CD4-positive, alpha-beta T cell treated with Interleukin-4 for 1 hour (primary cell): Measurements from ENCODE around the gene RHBDD3.
A peak's percentile ranks its signal among the peaks of the same experiment; 100 is the strongest.

ENCODE experiments used
- DNase-seq, 2 donors: peaks; one replicate each; pipeline ENCODE4 v3.0.0-alpha.2; 2020 to 2022

RHBDD3 gene

GRCh38 chr22:29267858-29268510 lies at the start of gene RHBDD3, which contains the start of gene EWSR1:
RHBDD3 (minus strand) TSS chr22:29267981; CDS start chr22:29265626, 2,355 bp downstream.
EWSR1 (plus strand) TSS chr22:29268268; CDS start chr22:29268337, 69 bp downstream.
- DNase-seq: peak; percentile 95 to 97

GRCh38 chr22:29316141-29316828 lies 48.5 kb upstream of the RHBDD3 start:
- no peak for DNase-seq

GRCh38 chr22:29315286-29316140 lies 47.7 kb upstream of the RHBDD3 start, which contains the start of gene RASL10A:
RASL10A (minus strand) TSS chr22:29315697; CDS start chr22:29315246, 451 bp downstream.
- no peak for DNase-seq

- DNase-seq: no peak
These were observed 46.9 kb upstream of the RHBDD3 start for GRCh38 chr22:29314537-29315285.

DNA sequence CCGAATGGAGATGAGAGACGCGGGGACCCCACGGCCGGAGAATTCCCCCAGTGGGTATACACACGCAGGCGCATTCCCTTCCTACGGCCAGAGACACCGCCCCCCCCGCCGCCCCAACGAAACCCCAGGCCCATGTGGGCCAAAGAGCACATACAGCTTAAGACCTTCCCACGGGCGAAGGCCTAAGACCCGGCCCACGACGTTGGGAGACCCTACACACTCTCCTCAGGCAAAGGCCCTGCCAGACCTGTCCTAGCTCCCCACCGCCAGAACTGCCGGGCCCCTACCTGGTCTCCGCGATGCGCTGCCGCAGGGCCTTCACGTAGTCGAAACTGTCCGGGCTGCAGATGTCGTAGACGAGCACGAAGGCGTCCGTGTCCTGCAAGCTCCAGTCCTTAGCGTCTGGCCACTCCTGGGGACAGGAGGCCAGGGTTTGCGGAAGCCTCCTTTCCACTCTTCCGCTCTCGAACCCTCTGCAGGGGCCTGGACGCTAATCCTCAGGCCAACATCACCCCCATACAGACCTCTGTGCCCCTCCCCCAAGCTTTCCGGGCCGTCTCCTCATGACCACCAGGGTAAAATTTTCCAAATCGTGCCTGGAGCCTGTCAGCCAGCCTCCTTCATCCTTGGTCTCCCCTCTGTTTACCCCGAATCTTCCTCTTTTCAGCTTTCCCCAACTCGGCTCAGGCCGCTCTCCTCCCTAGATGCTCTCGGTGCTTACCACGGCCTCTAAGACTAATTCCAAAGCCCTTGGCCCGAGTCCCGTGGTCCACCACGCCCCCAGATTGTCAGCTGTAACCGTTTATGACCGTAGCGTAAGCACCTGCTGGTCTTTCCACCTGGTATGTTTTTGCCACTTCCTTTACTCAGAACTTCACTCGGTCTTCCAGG lies 46.0 kb upstream of the RHBDD3 start:
- DNase-seq: no peak

DNA sequence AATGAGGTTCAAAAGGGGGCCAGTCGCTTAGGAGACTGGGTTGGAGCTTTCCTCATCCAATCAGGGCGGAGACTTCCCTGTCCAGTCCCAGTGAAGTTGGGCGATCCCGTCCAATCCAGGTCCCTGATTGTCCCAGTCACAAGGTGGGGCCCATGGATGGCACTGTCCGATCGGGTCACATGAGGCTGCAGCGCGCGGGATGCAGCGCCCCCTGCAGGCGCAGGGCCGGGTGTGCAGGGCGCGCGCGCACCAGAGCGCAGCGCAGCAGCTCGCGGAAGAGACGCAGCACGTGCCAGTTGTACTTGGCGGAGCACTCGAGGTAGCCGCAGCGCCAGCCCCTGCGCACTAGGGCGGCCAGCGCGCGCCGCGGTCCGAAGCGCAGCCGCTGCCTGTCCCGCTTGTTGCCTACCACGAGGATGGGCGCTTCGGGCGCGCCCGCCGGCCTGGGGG lies 45.4 kb upstream of the RHBDD3 start:
- DNase-seq: peak; percentile 10 to 26

- no peak for DNase-seq
These were observed 44.7 kb upstream of the RHBDD3 start for GRCh38 chr22:29312218-29313125.

DNA sequence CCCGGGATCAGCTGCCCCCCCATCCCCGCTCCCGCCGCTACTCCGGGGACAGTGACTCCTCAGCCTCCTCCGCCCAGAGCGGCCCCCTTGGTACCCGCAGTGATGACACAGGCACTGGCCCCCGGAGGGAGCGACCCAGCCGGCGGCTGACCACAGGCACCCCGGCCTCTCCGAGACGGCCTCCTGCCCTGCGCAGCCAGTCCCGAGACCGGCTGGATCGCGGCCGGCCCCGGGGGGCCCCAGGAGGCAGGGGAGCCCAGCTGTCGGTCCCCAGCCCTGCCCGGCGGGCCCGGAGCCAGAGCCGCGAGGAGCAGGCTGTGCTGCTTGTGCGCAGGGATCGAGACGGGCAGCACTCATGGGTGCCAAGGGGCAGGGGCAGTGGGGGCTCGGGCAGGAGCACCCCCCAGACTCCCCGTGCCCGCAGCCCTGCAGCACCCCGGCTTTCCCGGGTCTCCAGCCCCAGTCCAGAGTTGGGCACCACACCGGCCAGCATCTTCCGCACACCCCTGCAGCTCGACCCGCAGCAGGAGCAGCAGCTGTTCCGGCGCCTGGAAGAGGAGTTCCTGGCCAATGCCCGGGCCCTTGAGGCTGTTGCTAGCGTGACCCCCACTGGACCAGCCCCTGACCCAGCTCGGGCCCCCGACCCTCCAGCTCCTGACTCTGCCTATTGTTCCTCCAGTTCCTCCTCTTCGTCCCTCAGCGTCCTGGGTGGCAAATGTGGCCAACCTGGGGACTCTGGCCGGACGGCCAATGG lies 43.9 kb upstream of the RHBDD3 start:
- DNase-seq: no peak

DNA sequence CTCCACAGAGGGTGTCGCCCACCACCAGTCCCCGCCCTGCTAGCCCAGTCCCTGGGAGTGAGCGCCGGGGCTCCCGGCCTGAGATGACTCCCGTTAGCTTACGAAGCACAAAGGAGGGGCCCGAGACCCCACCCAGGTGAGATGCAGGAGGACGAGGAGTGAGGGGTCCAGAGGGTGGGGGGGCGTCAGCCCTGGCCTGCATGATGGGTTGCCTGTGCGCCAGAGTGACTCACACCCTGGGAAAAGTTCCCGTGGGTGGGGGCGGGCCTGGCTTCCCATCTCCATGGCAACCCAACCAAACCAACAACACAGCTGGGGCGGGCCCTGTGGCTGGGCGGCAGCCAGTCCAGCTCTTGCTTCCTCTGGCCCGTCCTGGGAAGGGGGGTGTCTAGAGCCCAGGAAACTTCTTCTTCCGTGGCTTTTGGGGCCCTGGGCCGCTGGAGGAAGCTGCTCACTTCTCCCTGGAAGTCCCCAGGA lies 43.1 kb upstream of the RHBDD3 start:
- peak; percentile 61 to 89 for DNase-seq

DNA sequence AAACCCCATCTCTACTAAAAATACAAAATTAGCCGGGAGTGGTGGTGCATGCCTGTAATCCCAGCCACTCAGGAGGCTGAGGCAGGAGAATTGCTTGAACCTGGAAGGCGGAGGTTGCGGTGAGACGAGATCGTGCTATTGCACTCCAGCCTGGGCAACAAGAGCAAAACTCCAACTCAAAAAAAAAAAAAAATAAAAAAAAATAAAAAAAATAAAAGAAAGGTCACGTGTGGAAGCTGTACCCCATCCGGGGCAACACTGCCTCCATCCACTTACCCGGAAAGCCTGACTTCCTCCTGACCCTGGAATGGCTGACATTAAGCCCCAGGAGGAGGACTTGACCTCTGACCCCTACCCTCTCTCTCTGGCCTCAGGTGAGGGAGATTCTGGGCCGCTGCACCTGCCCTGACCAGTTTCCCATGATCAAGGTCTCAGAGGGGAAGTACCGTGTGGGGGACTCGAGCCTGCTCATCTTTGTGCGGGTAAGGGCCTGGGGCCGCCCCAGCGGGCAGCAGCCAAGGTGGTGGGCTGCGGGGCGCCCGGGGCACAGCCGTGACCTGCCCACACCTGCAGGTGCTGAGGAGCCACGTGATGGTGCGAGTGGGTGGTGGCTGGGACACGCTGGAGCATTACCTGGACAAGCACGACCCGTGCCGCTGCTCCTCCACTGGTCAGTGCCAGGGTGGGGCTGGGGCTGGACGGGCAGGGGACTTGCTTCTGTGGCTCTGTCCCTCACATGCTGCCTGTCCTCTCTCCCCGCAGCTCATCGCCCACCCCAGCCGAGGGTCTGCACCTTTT lies 42.5 kb upstream of the RHBDD3 start:
- DNase-seq: no peak

DNA sequence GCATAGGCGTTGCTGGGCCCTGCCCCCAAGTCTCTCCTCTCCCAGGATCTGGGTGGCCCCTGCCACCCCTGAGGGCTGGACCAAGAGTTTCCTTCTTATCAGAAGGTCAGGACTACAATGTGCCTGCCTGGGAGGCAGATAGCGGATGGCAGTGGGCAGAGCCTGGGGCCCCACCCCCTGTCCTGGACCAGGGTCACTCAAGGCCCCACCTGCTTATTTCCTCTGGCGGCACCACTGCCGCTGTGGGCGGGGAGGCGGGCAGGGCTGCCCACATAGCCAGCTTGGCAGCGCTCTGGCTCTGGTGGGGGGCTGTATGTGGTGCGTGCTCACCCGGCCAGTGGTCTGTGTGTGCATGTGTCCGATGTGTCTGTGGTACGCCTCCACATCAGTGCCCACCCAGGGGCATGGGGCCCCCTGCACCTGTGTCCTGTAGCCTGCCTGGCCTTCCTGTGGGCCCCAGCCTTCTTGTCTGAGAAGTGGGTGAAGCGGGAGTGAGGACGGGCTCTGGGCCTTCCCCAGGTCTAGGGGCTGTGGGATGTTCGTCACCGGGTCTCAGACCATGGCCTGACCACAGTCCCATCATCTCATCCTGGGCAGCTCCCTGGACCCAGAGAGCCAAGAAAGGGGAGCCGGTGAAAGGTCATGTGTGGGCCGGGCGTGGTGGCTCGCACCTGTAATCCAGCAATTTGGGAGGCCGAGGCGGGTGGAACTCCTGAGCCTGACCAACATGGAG lies 41.7 kb upstream of the RHBDD3 start:
- no peak for DNase-seq

- DNase-seq: peak in 1 of 2 donors; percentile 21
These were observed 41.0 kb upstream of the RHBDD3 start for GRCh38 chr22:29308791-29309262.

DNA sequence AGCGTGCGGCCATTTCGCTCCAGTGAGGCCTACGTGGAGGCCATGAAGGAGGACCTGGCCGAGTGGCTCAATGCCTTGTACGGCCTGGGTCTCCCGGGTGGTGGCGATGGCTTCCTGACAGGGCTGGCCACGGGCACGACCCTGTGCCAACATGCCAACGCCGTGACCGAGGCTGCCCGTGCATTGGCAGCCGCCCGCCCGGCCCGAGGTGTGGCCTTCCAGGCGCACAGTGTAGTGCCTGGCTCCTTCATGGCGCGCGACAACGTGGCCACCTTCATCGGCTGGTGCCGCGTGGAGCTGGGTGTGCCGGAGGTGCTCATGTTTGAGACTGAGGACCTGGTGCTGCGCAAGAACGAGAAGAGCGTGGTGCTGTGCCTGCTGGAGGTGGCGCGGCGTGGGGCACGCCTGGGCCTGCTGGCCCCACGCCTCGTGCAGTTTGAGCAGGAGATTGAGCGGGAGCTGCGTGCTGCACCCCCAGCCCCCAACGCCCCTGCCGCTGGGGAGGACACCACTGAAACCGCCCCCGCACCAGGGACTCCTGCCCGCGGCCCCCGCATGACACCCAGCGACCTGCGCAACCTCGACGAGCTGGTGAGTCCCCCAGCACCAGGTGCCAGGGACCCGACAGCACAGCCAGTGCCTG lies 40.5 kb upstream of the RHBDD3 start:
- no peak for DNase-seq

- DNase-seq: no peak
These were observed 39.9 kb upstream of the RHBDD3 start for GRCh38 chr22:29307596-29308147.

DNA sequence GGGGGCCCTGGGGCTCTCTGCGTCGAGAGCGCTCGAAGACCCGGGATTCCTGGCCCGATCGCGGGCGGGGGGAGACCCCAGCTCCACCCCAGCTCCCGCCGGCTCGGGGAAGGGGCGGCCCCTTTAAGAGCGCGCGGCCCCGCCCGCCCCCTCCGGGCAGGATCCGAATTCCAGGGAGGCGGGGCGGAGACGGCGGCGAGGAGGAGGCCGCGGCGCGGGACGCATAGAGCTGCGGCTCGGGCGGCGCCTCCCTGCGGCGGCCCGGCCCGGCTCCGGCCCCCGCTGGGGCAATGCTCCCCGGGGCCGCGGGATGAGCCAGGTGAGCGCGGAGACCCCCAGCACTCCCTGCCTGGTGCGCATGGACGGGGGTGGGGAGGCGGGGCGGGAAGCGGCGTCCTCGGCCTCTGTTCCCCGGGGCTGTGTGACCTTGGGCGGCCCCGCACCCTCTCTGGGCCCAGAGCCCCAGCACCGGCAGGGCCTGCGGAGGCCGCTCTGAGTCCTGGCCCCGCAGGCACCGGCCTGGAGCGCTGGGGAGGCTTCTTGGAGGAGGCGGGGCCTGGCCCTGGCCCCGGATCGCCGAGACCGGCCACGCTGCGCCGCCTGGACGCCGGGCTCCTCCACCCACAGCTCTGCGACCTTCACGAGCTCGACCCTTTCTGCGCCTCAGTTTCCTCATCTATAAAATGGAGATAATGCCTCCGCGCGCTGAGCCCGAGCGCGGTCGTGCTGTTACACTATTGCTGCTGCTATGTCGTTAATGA lies 39.2 kb upstream of the RHBDD3 start:
- DNase-seq: peak in 1 of 2 donors; percentile 17
